ENCODE results near the gene HTR6. TPM values are rescaled to one million over a fixed set of nuclear protein-coding genes. Genes with fewer than 3 reads are reported as not detected.

HTR6 gene
- total RNA-seq, 1 experiment from 2014 or later, result 0.57 TPM

- Histone ChIP-seq H3K9ac (ENCODE audit: low read length) (no peak overlapping the region), H3K4me2 (ENCODE audit: low read length) (no peak overlapping the region), H3K36me3 (ENCODE audit: control insufficient read depth in 1 of 2, insufficient read depth in 2 of 2, low read length in 2 of 2) (0 out of 4 replicates have a peak, but pooled peaks cover 0 to 4% of the 10 kb centered on the region in 2 experiments), H3K27ac (ENCODE audit: low read depth, low read length) (no peak overlapping the region), H3K4me3 (replicated peaks in 1 of 2; ENCODE audit: low read depth in 1 of 2, low read length in 2 of 2) (no peak overlapping the region), H3K9me3 (ENCODE audit: control insufficient read depth in 1 of 2, insufficient read depth in 1 of 2, low read depth in 1 of 2, low read length in 2 of 2) (peaks cover 0 to 10% of the 10 kb centered on the region in 2 experiments; a peak in 1 of 4 replicates), H3K79me2 (ENCODE audit: insufficient read depth, low read length) (no peaks in the 10 kb centered on the region), H3K4me1 (ENCODE audit: control insufficient read depth in 1 of 2, insufficient read depth in 2 of 2, low read length in 2 of 2) (no peaks in the 10 kb centered on the region), H3K27me3 (ENCODE audit: insufficient read depth, low read length) (no peaks in the 10 kb centered on the region), H2AFZ (ENCODE audit: low read depth, low read length, poor library complexity, severe bottlenecking) (no peak overlapping the region), H3K9me2 (ENCODE audit: insufficient read depth) (no peaks in the 10 kb centered on the region), H4K20me1 (ENCODE audit: insufficient read depth) (no peaks in the 10 kb centered on the region)
- TF ChIP-seq CBX3 (IDR thresholded peaks at IDR 0.05; ENCODE audit: low read depth) (peak; percentile 50; the same call in 1 of the 2 replicates), RAD21 (IDR thresholded peaks at IDR 0.05; ENCODE audit: low read depth) (no peak), SRF (IDR thresholded peaks at IDR 0.05; ENCODE audit: low read depth) (no peak), CEBPB (IDR thresholded peaks at IDR 0.05; ENCODE audit: low read depth) (no peak), MAX (IDR thresholded peaks at IDR 0.05) (no peak)
- TF ChIP-seq, protein P1, sequence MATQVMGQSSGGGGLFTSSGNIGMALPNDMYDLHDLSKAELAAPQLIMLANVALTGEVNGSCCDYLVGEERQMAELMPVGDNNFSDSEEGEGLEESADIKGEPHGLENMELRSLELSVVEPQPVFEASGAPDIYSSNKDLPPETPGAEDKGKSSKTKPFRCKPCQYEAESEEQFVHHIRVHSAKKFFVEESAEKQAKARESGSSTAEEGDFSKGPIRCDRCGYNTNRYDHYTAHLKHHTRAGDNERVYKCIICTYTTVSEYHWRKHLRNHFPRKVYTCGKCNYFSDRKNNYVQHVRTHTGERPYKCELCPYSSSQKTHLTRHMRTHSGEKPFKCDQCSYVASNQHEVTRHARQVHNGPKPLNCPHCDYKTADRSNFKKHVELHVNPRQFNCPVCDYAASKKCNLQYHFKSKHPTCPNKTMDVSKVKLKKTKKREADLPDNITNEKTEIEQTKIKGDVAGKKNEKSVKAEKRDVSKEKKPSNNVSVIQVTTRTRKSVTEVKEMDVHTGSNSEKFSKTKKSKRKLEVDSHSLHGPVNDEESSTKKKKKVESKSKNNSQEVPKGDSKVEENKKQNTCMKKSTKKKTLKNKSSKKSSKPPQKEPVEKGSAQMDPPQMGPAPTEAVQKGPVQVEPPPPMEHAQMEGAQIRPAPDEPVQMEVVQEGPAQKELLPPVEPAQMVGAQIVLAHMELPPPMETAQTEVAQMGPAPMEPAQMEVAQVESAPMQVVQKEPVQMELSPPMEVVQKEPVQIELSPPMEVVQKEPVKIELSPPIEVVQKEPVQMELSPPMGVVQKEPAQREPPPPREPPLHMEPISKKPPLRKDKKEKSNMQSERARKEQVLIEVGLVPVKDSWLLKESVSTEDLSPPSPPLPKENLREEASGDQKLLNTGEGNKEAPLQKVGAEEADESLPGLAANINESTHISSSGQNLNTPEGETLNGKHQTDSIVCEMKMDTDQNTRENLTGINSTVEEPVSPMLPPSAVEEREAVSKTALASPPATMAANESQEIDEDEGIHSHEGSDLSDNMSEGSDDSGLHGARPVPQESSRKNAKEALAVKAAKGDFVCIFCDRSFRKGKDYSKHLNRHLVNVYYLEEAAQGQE (IDR thresholded peaks at IDR 0.05; ENCODE audit: low read depth), result no peak
- POLR2A ChIA-PET, result no interaction called here
- no peak for ATAC-seq
- no peak for DNase-seq (ENCODE audit: low read depth, low spot score)
- no TSS peak for BruUV-seq (replicated peaks)
- CTCF ChIA-PET, result no interaction called here
- RAD21 ChIA-PET (ENCODE audit: low non-redundant PET in 1 of 2, low total read pairs in 2 of 2, uncharacterized antibody in 2 of 2, unreplicated experiment in 2 of 2), result no interaction called here
- intact Hi-C loops (cut with micrococcal nuclease), result no loop called here
Measured at GRCh38 chr1:19730232-19730631, 65.6 kb downstream of the HTR6 start.

Other genes with a start within 250 kb of the HTR6 start
- gene CAPZB, start 179.3 kb upstream of the HTR6 start, total RNA-seq (2021; ENCODE audit: unreplicated experiment), result 203 TPM
- 75.4 TPM for gene NBL1, start 20.6 kb upstream of the HTR6 start, total RNA-seq (2021; ENCODE audit: unreplicated experiment)
- 12.7 TPM for gene TMCO4, start 135.0 kb downstream of the HTR6 start, total RNA-seq (2021; ENCODE audit: unreplicated experiment)
- not detected for gene RNF186, start 150.4 kb downstream of the HTR6 start, total RNA-seq (2021; ENCODE audit: unreplicated experiment)
- gene OTUD3, start 217.5 kb downstream of the HTR6 start, total RNA-seq (2021; ENCODE audit: unreplicated experiment), result 15.0 TPM